Kidney epithelial cell (primary cell): ENCODE results near the gene PRKG1. TPM values are rescaled to one million over a fixed set of nuclear protein-coding genes. Genes with fewer than 3 reads are reported as not detected.
"Not testable (repeated sequence)": the region's sequence is repeated elsewhere in the genome, so short reads cannot be mapped to it uniquely, and the experiment has no call there.

Experiments
- DNase-seq: peaks from one replicate; pipeline ENCODE4 v3.0.0-alpha.2; 2010; ENCODE audit warnings: low read depth
- H3K27me3 ChIP-seq: 2 replicates; pipeline ENCODE4 v1.6.0; 2011; ENCODE audit warnings: low read length; ENCODE audit not compliant: control insufficient read depth, insufficient read depth
- H3K36me3 ChIP-seq: 2 replicates; pipeline ENCODE4 v1.5.1; 2011; ENCODE audit warnings: low read length; ENCODE audit not compliant: control insufficient read depth, insufficient read depth
- H3K4me3 ChIP-seq: 2 replicates; pipeline ENCODE4 v1.5.1; 2011; ENCODE audit warnings: low read depth, mild to moderate bottlenecking, control low read depth, low read length
- total RNA-seq: library from RNA; depleted of rRNA; stranded (reverse); fragments of >200 nt; gene quantifications from 2 replicates; pipeline ENCODE4 v1.2.3, GENCODE V29; 2015
- TF ChIP-seq, protein P1 (sequence below): IDR thresholded peaks from 2 replicates; pipeline ENCODE4 v1.5.1; 2011; ENCODE audit warnings: mild to moderate bottlenecking, moderate library complexity, low read length, control low read depth, inconsistent platforms; ENCODE audit not compliant: insufficient read depth, poor library complexity, severe bottlenecking

The PRKG1 gene
- total RNA-seq, 1 donor from 2014 or later, result 1.3 TPM

DNA sequence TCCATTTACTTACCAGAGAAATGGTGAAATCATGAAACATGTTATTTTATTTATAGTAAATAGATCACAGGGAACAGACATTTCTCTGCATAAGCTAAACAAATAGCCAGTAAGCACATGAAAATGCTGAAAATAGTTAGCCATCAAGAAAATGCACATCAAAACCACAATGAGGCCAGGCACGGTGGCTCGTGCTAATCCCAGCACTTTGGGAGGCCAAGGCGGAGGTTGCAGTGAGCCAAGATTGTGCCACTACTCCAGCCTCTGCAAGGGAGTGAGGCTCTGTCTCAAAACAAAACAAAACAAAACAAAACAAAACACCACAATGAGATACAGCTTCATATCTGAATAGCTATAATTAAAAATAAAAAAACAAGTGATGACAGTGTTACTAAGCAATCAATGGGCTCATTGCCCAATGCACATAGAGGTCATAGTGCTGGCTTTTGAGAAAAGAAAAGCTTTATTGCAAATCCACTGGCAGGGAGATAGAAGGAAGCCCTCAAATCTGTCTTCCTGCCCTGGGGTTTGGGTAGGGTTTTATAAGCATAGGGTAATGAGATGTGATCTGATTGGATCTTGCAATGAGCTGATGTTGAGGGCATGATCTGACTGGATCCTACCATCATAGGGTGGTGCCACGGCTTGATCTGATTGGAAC lies 608.9 kb downstream of the PRKG1 start:
- TF ChIP-seq, protein P1, sequence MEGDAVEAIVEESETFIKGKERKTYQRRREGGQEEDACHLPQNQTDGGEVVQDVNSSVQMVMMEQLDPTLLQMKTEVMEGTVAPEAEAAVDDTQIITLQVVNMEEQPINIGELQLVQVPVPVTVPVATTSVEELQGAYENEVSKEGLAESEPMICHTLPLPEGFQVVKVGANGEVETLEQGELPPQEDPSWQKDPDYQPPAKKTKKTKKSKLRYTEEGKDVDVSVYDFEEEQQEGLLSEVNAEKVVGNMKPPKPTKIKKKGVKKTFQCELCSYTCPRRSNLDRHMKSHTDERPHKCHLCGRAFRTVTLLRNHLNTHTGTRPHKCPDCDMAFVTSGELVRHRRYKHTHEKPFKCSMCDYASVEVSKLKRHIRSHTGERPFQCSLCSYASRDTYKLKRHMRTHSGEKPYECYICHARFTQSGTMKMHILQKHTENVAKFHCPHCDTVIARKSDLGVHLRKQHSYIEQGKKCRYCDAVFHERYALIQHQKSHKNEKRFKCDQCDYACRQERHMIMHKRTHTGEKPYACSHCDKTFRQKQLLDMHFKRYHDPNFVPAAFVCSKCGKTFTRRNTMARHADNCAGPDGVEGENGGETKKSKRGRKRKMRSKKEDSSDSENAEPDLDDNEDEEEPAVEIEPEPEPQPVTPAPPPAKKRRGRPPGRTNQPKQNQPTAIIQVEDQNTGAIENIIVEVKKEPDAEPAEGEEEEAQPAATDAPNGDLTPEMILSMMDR, result no peak
- no peak overlapping the region for H3K4me3 ChIP-seq

DNA sequence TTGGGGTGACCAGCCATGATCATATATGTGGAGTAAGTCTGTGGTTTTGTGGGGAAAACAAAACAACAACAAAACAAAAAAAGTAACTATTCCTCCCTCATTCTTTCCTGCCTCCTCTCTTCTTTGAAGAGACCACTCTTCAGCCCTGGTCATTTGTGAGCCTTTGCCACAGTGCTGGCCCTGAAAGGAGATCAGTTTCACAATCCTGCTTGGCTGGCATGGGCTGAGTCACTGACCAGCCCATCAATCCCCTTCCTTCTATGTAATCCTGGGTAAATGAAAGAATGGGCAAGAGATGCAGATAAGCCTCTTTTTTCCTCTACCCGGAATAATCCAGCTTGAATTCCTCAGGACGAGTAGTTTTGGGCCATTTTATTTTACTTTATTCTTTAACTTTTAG lies 611.5 kb downstream of the PRKG1 start:
- TF ChIP-seq, protein P1, result no peak
- no peak for DNase-seq
- Histone ChIP-seq H3K36me3 (no peaks in the 10 kb centered on the region), H3K4me3 (no peak overlapping the region), H3K27me3 (no peaks in the 10 kb centered on the region)

More for the DNA sequence above, 608.9 kb downstream of the PRKG1 start:
- DNase-seq, result no peak
- H3K36me3 ChIP-seq, result no peaks in the 10 kb centered on the region
- no peaks in the 10 kb centered on the region for H3K27me3 ChIP-seq

DNA sequence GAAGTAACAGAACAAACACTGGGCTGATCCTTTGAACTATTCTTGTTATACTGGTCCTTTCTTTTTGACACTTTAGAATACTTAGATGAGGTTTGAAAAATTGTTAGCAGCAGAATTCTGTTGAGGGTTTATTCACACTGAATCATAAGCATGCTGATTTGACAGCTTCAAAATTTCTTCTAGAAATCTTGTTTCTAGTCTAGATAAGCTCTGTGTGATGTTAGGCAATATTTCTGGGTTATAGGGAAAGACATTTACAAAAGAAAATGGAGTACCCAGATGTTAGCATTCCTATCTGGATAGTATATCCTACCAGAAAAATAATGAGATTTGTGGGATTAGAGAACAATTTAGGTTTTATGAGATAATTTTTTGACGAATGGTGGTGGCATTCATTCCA lies 613.0 kb downstream of the PRKG1 start:
- Histone ChIP-seq H3K36me3 (no peaks in the 10 kb centered on the region), H3K27me3 (no peaks in the 10 kb centered on the region), H3K4me3 (no peak overlapping the region)
- TF ChIP-seq, protein P1, result no peak
- DNase-seq, result no peak

DNA sequence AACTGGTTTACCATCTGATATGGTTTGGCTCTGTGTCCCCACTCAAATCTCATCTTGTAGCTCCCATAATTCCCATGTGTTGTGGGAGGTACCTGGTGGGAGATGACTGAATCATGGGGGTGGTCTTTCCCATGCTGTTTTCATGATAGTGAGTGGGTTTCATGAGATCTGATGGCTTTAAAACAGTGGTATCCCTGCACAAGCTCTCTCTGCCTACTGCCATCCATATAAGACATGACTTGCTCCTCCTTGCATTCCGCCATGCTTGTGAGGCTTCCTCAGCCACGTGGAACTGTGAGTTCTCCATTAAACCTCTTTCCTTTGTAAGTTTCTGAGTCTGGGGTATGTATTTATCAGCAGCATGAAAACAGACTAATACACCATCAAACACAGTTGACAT lies 614.5 kb downstream of the PRKG1 start:
- DNase-seq, H3K36me3 ChIP-seq, H3K27me3 ChIP-seq, H3K4me3 ChIP-seq: not testable (repeated sequence)

DNA sequence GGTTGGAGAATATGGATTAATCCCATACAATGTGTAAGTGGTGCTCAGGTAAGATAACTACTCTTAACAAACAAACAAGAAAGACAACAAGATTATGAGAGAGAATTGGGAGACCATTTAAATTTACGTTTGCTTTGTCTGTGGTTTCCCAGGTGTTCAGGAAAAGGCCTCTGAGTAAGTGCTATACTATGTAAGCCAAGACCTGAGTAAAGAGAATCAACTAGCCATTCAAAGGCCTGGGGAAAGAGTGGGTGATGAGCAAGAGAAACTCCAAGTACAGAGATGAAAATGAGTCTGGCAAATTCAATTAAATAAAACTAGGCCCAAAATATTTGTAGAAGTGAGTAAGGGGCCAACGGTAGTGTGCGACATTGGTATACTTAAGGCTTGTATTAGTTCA lies 615.2 kb downstream of the PRKG1 start:
- Histone ChIP-seq H3K36me3 (no peaks in the 10 kb centered on the region), H3K4me3 (no peak overlapping the region), H3K27me3 (no peaks in the 10 kb centered on the region)
- no peak for DNase-seq
- TF ChIP-seq, protein P1, result no peak

DNA sequence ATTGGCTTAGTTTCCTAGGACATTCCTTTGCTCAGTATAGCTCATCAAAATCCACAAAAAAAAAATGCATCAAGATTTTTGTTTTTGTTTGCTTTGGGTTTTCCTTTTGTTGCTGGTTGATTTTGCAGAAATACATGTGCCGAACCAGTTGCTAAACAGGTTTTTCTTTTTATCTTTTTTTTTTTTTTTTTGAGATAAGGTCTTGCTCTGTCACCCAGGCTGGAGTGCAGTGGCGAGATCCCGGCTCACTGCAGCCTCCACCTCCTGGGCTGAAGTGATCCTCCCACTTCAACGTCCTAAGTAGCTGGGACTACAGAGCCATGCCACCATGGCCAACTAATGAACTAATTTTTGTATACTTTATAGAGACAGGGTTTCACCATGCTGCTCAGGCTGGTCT lies 616.8 kb downstream of the PRKG1 start:
- no peak overlapping the region for H3K4me3 ChIP-seq
- DNase-seq, result no peak
- no peaks in the 10 kb centered on the region for H3K36me3 ChIP-seq
- TF ChIP-seq, protein P1, result no peak
- no peaks in the 10 kb centered on the region for H3K27me3 ChIP-seq
